HG03135 (cell line): Measurements from ENCODE around the gene CGGBP1.

Experiments
- ATAC-seq: cut with Tn5 transposase; IDR thresholded peaks from one replicate; pipeline ENCODE4 v1.9.1; 2021; ENCODE audit warnings: mild to moderate bottlenecking, moderate library complexity; ENCODE audit not compliant: unreplicated experiment

The CGGBP1 gene

GRCh38 chr3:88058581-88059379 lies at the start of gene CGGBP1, which contains the start of gene ZNF654:
CGGBP1 (minus strand) TSS chr3:88059005; CDS start chr3:88055976, 3,029 bp downstream.
ZNF654 (plus strand) TSS chr3:88059255; CDS start chr3:88059320, 65 bp downstream.
- peak; percentile 97 for ATAC-seq

- ATAC-seq: no peak
These were observed 46.5 kb upstream of the CGGBP1 start for GRCh38 chr3:88105325-88105724.

GRCh38 chr3:88101142-88101541 lies 42.3 kb upstream of the CGGBP1 start:
- peak; percentile 62 for ATAC-seq

- no peak for ATAC-seq
These were observed 34.5 kb upstream of the CGGBP1 start for GRCh38 chr3:88093266-88093665.

GRCh38 chr3:88092270-88092669 lies 33.5 kb upstream of the CGGBP1 start:
- no peak for ATAC-seq

GRCh38 chr3:88090681-88091080 lies 31.9 kb upstream of the CGGBP1 start:
- ATAC-seq: no peak

- no peak for ATAC-seq
These were observed 25.3 kb upstream of the CGGBP1 start for GRCh38 chr3:88084097-88084501.

- no peak for ATAC-seq
These were observed 24.0 kb upstream of the CGGBP1 start for GRCh38 chr3:88082854-88083253.

GRCh38 chr3:88078932-88079331 lies 20.1 kb upstream of the CGGBP1 start:
- ATAC-seq: no peak

- no peak for ATAC-seq
These were observed 17.9 kb upstream of the CGGBP1 start for GRCh38 chr3:88076712-88077111.

- no peak for ATAC-seq
These were observed 16.7 kb upstream of the CGGBP1 start for GRCh38 chr3:88075497-88075896.

- ATAC-seq: no peak
These were observed 16.3 kb upstream of the CGGBP1 start for GRCh38 chr3:88075072-88075471.

- ATAC-seq: no peak
These were observed 2.9 kb upstream of the CGGBP1 start for GRCh38 chr3:88061746-88062145.

- ATAC-seq: peak; percentile 16
These were observed 770 bp upstream of the CGGBP1 start for GRCh38 chr3:88059380-88060170.

GRCh38 chr3:88058306-88058580 lies 562 bp downstream of the CGGBP1 start:
- ATAC-seq: no peak

GRCh38 chr3:88057630-88058305 lies 1.0 kb downstream of the CGGBP1 start:
- no peak for ATAC-seq

GRCh38 chr3:88046766-88047165 lies 12.0 kb downstream of the CGGBP1 start:
- no peak for ATAC-seq

- no peak for ATAC-seq
These were observed 14.4 kb downstream of the CGGBP1 start for GRCh38 chr3:88044411-88044810.

GRCh38 chr3:88041005-88041404 lies 17.8 kb downstream of the CGGBP1 start:
- no peak for ATAC-seq

GRCh38 chr3:88040529-88040928 lies 18.3 kb downstream of the CGGBP1 start:
- ATAC-seq: no peak

GRCh38 chr3:88038566-88038965 lies 20.2 kb downstream of the CGGBP1 start:
- no peak for ATAC-seq

GRCh38 chr3:88036221-88036620 lies 22.6 kb downstream of the CGGBP1 start:
- ATAC-seq: no peak
